BE2C (cell line): ENCODE data around the gene TESPA1.

Source experiments
- DNase-seq: peaks from one replicate; pipeline ENCODE4 v3.0.0-alpha.2; 2020
- H3K27me3 ChIP-seq: fragments of 250-450 bp; sonication (Bioruptor Pico); 2 replicates; pipeline ENCODE4 v1.5.1; 2020; ENCODE audit warnings: mild to moderate bottlenecking
- H3K36me3 ChIP-seq: fragments of 250-450 bp; sonication (Bioruptor Pico); 2 replicates; pipeline ENCODE4 v1.5.1; 2020; ENCODE audit warnings: mild to moderate bottlenecking
- H3K4me1 ChIP-seq: fragments of 250-450 bp; sonication (Bioruptor Pico); 2 replicates; pipeline ENCODE4 v1.5.1; 2020
- H3K4me3 ChIP-seq: 2 replicates; pipeline ENCODE4 v1.5.1; 2011; ENCODE audit warnings: low read depth, low read length
- H3K9me3 ChIP-seq: fragments of 250-450 bp; sonication (Bioruptor Pico); 2 replicates; pipeline ENCODE4 v1.5.1; 2020
- TF ChIP-seq, protein P1 (sequence below): IDR thresholded peaks from 2 replicates; pipeline ENCODE4 v1.5.1; 2012; ENCODE audit warnings: mild to moderate bottlenecking, low read depth, low read length

Gene TESPA1

DNA sequence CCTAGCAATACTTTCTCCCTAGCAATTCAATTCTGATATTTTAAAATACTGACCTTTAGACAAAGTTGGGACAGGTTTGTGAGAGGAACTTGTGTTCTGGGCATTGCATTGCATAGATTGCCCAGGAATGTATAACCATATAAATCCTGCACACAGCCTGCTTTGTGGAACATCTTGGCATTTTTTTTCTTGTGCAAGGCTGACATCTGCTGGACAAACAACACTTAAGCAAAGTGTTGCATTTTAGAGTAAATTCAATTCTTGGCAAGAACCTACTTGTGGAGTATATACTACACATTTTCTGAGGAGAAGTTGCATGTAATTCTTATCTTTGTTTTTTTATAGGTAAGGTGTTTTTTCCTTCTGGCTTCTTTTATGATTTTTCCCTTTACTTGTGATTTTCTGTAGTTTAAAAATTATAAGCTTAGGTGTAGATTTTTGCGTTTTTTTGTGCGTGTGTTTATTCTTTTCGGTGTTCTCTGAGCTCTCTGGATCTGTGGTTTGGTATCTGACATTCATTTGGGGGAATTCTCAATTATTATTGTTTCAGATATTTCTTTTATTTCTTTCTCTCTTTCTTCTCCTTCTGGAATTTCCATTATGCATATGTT is 26.4 kb downstream of the TESPA1 start:
- Histone ChIP-seq H3K9me3 (no peaks in the 10 kb centered on the region), H3K27me3 (peaks cover 8% of the 10 kb centered on the region; the same call in 1 of the 2 replicates)

DNA sequence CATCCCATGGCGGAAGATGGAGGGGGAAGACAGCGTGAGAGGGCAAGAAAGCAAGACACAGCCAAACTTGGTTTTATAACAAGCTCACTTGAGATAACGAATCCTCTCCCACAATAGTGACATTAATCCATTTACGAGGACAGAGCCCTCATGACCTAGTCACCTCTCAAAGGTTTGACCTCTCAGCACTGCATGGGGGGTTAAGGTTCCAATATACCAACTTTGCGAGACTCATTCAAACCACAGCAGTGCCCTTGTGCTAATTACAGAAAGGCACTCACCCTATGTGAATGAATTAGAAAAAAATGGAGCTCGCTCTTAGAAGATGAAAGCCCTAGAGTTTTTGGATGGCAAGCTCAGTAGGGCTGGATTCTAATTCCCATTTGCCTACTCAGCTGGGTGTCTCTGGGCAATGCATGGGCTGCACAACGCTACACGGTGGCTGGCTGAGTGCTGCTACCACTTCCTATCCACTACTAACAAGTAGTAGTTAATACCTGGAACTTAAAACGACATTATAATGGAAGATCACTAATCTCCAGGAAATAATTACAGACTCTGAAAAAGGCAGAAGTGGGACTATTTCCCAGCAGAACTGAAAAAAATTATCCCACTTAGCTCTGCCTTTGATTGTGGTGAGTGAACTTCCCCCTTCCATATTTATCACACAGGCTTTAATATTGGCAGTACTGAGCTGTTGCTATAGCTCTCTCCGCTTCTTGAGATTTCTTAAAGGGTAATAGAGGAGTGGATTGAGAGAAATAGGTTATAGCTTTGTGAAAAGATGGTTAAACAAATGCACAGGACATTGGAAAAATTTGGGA is 27.5 kb downstream of the TESPA1 start:
- no peaks in the 10 kb centered on the region for H3K9me3 ChIP-seq
- no peak overlapping the region for H3K4me3 ChIP-seq
- no peaks in the 10 kb centered on the region for H3K4me1 ChIP-seq
- DNase-seq = no peak
- peaks cover 8% of the 10 kb centered on the region; the same call in 1 of the 2 replicates for H3K27me3 ChIP-seq
- no peaks in the 10 kb centered on the region for H3K36me3 ChIP-seq
- TF ChIP-seq, protein P1, sequence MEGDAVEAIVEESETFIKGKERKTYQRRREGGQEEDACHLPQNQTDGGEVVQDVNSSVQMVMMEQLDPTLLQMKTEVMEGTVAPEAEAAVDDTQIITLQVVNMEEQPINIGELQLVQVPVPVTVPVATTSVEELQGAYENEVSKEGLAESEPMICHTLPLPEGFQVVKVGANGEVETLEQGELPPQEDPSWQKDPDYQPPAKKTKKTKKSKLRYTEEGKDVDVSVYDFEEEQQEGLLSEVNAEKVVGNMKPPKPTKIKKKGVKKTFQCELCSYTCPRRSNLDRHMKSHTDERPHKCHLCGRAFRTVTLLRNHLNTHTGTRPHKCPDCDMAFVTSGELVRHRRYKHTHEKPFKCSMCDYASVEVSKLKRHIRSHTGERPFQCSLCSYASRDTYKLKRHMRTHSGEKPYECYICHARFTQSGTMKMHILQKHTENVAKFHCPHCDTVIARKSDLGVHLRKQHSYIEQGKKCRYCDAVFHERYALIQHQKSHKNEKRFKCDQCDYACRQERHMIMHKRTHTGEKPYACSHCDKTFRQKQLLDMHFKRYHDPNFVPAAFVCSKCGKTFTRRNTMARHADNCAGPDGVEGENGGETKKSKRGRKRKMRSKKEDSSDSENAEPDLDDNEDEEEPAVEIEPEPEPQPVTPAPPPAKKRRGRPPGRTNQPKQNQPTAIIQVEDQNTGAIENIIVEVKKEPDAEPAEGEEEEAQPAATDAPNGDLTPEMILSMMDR = no peak

More for the DNA sequence above, 26.4 kb downstream of the TESPA1 start:
- DNase-seq = peak; percentile 41
- TF ChIP-seq, protein P1 = peak; percentile 69
- H3K36me3 ChIP-seq = no peaks in the 10 kb centered on the region
- no peaks in the 10 kb centered on the region for H3K4me1 ChIP-seq
- no peak overlapping the region for H3K4me3 ChIP-seq

DNA sequence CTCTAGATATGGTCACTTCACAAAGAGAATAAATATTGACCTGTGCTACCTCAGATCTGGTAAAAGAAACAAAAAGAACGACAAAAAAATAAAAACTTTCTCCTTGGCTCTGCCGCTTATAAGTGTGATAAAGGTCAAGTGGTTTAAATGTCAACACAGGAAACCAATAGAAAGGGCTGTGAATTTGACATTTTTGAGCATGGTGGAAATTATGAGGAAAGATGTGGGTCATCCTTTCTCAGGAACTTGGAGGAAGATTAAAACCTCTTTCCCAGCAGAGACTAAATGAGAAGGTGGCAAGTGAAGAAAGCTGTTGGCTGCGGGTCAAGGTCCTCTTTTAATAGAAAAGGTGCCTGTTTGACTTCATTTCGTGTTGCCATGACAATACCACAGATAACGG is 28.2 kb downstream of the TESPA1 start:
- no peak for DNase-seq
- H3K9me3 ChIP-seq = no peaks in the 10 kb centered on the region
- TF ChIP-seq, protein P1 = no peak
- H3K4me1 ChIP-seq = no peaks in the 10 kb centered on the region
- H3K36me3 ChIP-seq = no peaks in the 10 kb centered on the region
- peaks cover 8% of the 10 kb centered on the region; the same call in 1 of the 2 replicates for H3K27me3 ChIP-seq
- H3K4me3 ChIP-seq = no peak overlapping the region

DNA sequence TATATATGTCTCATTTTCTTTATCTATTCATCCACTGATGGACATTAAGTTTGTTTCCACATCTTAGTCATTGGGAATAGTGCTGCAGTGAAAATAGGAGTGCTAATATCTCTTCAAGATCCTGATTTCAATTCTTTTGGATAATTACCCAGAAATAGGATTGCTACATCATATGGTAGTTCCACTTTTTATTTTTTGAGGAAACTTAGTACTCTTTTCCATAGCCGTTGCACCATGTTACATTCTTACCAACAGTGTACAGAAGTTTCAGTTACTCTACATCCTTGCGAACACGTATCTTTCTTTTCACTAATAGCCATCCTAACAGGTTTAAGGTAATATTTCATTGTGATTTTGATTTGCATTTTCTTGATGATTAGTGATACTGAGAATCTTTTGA is 29.8 kb downstream of the TESPA1 start:
- DNase-seq = no peak
- no peaks in the 10 kb centered on the region for H3K9me3 ChIP-seq
- TF ChIP-seq, protein P1 = no peak
- H3K4me1 ChIP-seq = no peaks in the 10 kb centered on the region
- H3K4me3 ChIP-seq = no peak overlapping the region
- H3K27me3 ChIP-seq = peaks cover 2% of the 10 kb centered on the region
- no peaks in the 10 kb centered on the region for H3K36me3 ChIP-seq

DNA sequence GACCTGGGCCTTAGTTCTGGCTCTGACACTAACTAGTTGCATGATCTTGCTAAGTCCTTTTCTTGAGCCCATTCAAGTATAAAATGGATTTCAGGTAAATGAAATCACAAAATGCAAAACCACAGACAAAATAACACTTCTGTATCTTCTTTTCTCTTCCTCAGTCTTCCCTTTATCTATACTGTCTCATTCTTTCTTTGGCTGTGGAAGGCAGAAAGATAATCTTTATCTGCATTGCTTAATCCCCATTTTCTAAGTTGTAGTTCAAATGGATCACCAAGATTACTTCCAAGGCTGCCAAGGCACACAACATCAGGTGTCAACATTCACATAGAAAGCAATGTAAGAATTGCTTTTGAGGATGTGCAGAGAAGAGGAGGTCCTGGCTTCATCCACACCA is 30.3 kb downstream of the TESPA1 start:
- Histone ChIP-seq H3K4me3 (no peak overlapping the region), H3K27me3 (peaks cover 2% of the 10 kb centered on the region), H3K9me3 (no peaks in the 10 kb centered on the region), H3K4me1 (no peaks in the 10 kb centered on the region), H3K36me3 (no peaks in the 10 kb centered on the region)
- TF ChIP-seq, protein P1 = no peak
- no peak for DNase-seq

DNA sequence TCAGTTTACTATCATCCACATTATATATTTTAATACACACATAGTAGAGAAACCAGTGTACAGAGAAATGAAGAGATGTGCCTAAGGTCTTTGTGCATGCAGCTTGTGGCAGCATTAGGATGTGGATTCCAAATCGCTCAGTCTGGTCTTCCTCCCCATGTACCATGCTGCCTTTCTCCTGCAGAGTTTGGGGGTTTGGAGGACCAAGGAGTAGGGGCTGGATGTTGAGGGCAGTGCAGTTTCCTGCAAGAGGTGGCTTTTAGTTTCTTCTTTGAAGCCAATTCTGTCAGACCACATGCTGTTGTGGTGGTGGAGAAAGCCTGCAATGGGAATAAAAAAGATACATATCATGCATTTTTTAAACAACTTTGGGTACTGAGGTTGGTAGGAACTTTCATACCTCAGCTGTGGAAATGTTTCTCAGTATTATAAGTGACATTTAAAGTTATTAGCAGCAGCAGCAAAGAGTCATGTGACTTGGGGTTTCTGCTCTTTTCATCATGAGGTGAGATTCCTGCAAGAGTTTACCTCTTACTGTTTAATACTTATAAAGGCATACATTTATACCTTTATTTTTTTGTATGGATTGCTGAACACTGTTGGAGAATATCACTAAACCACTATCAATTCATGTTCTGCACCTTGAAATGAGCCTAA is 34.4 kb downstream of the TESPA1 start:
- Histone ChIP-seq H3K4me1 (no peaks in the 10 kb centered on the region), H3K36me3 (no peaks in the 10 kb centered on the region), H3K27me3 (peaks cover 2% of the 10 kb centered on the region), H3K4me3 (no peak overlapping the region), H3K9me3 (no peaks in the 10 kb centered on the region)
- DNase-seq = no peak
- TF ChIP-seq, protein P1 = no peak
